HFFc6 (cell line): Measurements from ENCODE around the gene POLR2E. TPM values are rescaled to one million over a fixed set of nuclear protein-coding genes. Genes with fewer than 3 reads are reported as not detected.
A peak's percentile ranks its signal among the peaks of the same experiment; 100 is the strongest.

Source experiments
- DNase-seq: peaks from one replicate; pipeline ENCODE4 v3.0.0-alpha.2; 2018
- H3K27ac Mint-ChIP-seq: 2 replicates; pipeline ENCODE4 v1.8.0; 2020; ENCODE audit warnings: mild to moderate bottlenecking, mixed read lengths
- H3K27me3 Mint-ChIP-seq: 2 replicates; pipeline ENCODE4 v1.8.0; 2021; ENCODE audit warnings: mild to moderate bottlenecking, moderate library complexity, mixed read lengths; ENCODE audit not compliant: insufficient read depth
- H3K36me3 Mint-ChIP-seq: 2 replicates; pipeline ENCODE4 v1.8.0; 2021; ENCODE audit warnings: low read depth, mixed read lengths
- H3K4me1 Mint-ChIP-seq: 2 replicates; pipeline ENCODE4 v1.8.0; 2020; ENCODE audit warnings: low read depth, mixed read lengths
- H3K4me3 Mint-ChIP-seq: 2 replicates; pipeline ENCODE4 v1.8.0; 2020; ENCODE audit warnings: mild to moderate bottlenecking, moderate library complexity, mixed read lengths
- H3K9me3 Mint-ChIP-seq: 2 replicates; pipeline ENCODE4 v1.8.0; 2020; ENCODE audit warnings: mild to moderate bottlenecking, mixed read lengths
- CTCF ChIP-seq: fragments of 200-600 bp; sonication (generic); IDR thresholded peaks from 2 replicates; pipeline ENCODE4 v1.5.0; 2021; ENCODE audit warnings: antibody characterized with exemption, mild to moderate bottlenecking
- total RNA-seq, 6 experiments: library from RNA; stranded (reverse); fragmentation: NEBNext Ultra II Directional; extraction: Animal tissue kit (Norgen Biotek cat#: 25700); gene quantifications; 2 replicates in 1 of 6; 3 replicates in 5 of 6; pipeline ENCODE4 v1.2.3, GENCODE V29; 2021

Gene POLR2E
- total RNA-seq, 6 experiments from 2014 or later: 224 to 289 (median 250) TPM

DNA sequence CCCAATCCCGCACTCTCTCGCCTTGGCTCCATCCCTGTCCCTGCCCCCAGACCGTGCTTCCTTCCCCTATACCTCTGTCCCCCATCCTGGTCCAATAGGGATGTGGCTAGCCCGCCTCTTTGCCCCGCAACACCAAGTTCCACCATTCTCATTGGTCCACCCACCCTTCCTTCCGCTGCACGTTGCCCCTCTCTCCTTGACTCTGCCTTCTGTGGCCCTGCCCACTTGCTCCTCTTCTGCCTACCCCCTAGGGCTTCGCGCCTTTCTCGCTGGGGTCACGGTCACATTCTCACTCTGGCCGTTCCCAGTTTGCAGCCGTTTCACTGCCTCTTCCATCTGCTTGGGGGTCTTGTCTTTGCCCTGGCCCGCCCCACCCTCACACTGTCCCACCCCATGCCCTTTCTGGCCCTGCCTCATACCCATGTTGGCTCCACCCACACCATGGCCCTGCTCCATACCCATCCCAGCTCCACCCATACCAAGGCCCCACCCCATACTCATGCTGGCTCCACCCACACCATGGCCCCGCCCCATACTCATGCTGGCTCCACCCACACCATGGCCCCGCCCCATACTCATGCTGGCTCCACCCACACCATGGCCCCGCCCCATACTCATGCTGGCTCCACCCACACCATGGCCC, 32.7 kb downstream of the POLR2E start:
- Mint-ChIP-seq H3K36me3 (peaks cover 2% of the 10 kb centered on the region; the same call in 1 of the 2 replicates), H3K9me3 (peaks cover 10% of the 10 kb centered on the region; the same call in 1 of the 2 replicates), H3K27ac (no peak overlapping the region), H3K27me3 (peaks cover 2% of the 10 kb centered on the region), H3K4me1 (no peaks in the 10 kb centered on the region), H3K4me3 (no peak overlapping the region)
- TF ChIP-seq CTCF: no peak
- DNase-seq: no peak

- Mint-ChIP-seq H3K4me3 (no peak overlapping the region), H3K27me3 (peaks cover 2% of the 10 kb centered on the region), H3K36me3 (peaks cover 6% of the 10 kb centered on the region; the same call in 1 of the 2 replicates), H3K4me1 (no peaks in the 10 kb centered on the region), H3K9me3 (peaks cover 15% of the 10 kb centered on the region; the same call in 1 of the 2 replicates), H3K27ac (no peak overlapping the region)
- no peak for TF ChIP-seq CTCF
- DNase-seq: no peak
These were observed 33.2 kb downstream of the POLR2E start for GRCh38 chr19:1061987-1062386.

DNA sequence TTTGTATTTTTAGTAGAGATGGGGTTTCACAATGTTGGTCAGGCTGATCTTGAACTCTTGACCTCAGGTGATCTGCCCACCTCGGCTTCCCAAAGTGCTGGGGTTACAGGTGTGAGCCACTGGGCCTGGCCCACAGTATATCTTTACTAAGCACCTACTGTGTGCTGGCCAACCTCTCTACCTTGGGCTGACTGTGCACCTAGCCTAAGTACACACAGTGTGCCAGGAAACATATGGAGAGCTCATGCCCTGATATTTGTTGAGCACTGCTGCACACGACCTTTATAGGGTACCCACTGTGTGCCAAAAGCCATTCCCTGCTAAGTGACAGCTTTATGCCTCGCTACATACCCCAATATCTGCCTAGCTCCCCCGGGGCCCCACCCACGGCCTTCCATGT, 34.5 kb downstream of the POLR2E start:
- TF ChIP-seq CTCF: no peak
- Mint-ChIP-seq H3K36me3 (peaks cover 12% of the 10 kb centered on the region; the same call in 1 of the 2 replicates), H3K27ac (no peak overlapping the region), H3K4me1 (no peaks in the 10 kb centered on the region), H3K9me3 (peaks cover 26% of the 10 kb centered on the region; the same call in 1 of the 2 replicates), H3K27me3 (peaks cover 3% of the 10 kb centered on the region), H3K4me3 (no peak overlapping the region)
- DNase-seq: no peak

DNA sequence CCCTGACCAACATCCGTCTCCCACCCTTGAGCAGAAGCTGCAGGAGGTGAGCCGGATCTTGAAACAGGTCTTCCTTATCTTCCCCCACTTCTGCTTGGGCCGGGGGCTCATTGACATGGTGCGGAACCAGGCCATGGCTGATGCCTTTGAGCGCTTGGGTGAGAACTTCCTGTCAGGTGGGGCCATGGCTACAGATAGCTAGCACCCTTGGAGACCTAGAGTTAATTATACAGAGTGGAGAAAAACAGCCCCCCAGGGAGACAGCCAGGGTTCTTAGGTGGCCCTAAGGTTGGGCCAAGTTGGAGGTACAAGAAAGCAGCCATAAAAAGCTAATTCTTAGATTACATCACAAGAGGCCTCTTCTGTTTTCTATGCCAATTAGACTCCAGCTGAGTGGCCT, 37.1 kb downstream of the POLR2E start:
- Mint-ChIP-seq H3K27me3 (peaks cover 3% of the 10 kb centered on the region), H3K36me3 (peaks cover 12% of the 10 kb centered on the region; the same call in 1 of the 2 replicates), H3K4me3 (no peak overlapping the region), H3K4me1 (no peaks in the 10 kb centered on the region), H3K9me3 (peaks cover 26% of the 10 kb centered on the region; the same call in 1 of the 2 replicates), H3K27ac (no peak overlapping the region)
- no peak for TF ChIP-seq CTCF
- no peak for DNase-seq

GRCh38 chr19:1057176-1057855, 37.9 kb downstream of the POLR2E start:
- H3K27ac Mint-ChIP-seq: no peak overlapping the region
- peaks cover 12% of the 10 kb centered on the region; the same call in 1 of the 2 replicates for H3K36me3 Mint-ChIP-seq
- peak; percentile 37; the same call in 1 of the 2 replicates for TF ChIP-seq CTCF
- H3K9me3 Mint-ChIP-seq: peaks cover 26% of the 10 kb centered on the region; the same call in 1 of the 2 replicates
- H3K4me1 Mint-ChIP-seq: no peaks in the 10 kb centered on the region
- no peak overlapping the region for H3K4me3 Mint-ChIP-seq
- DNase-seq: peak; percentile 73
- peaks cover 3% of the 10 kb centered on the region for H3K27me3 Mint-ChIP-seq
